Colonic mucosa (tissue), 4 donors: ENCODE data around the gene GPC6. TPM values are rescaled to one million over a fixed set of nuclear protein-coding genes. Genes with fewer than 3 reads are reported as not detected.

Source experiments
- DNase-seq: peaks from one replicate; pipeline ENCODE4 v3.0.0-alpha.2; 2020
- H3K27ac ChIP-seq: fragments of 200-600 bp; one replicate; pipeline ENCODE4 v1.8.0; 2021
- H3K27me3 ChIP-seq: fragments of 200-600 bp; one replicate; pipeline ENCODE4 v1.8.0; 2021
- H3K36me3 ChIP-seq: fragments of 200-600 bp; one replicate; pipeline ENCODE4 v1.8.0; 2021
- H3K4me1 ChIP-seq: fragments of 200-600 bp; one replicate; pipeline ENCODE4 v1.8.0; 2021; ENCODE audit warnings: mild to moderate bottlenecking
- H3K4me3 ChIP-seq: fragments of 200-600 bp; one replicate; pipeline ENCODE4 v1.8.0; 2021
- H3K9ac ChIP-seq, 2 donors: one replicate each; pipeline ENCODE4 v1.7.0; 2013; ENCODE audit warnings: control low read depth in 2 of 2, low read depth in 2 of 2, low read length in 2 of 2
- H3K9me3 ChIP-seq: fragments of 200-600 bp; one replicate; pipeline ENCODE4 v1.8.0; 2021
- intact Hi-C: fragments of 100-400 bp; cut with DNase I; formaldehyde crosslinking; loops from one replicate; pipeline ENCODE4 v1.14.1; 2022
- total RNA-seq, 2 donors: library from RNA; stranded (reverse); fragmentation: NEBNext Ultra II Directional in 1 of 2; extraction: Animal tissue kit (Norgen Biotek cat#: 25700) in 1 of 2; gene quantifications; one replicate each; pipeline ENCODE4 v1.2.1, GENCODE V29; 2021
- TF ChIP-seq, protein P1 (sequence below): fragments of 200-600 bp; IDR thresholded peaks from one replicate; pipeline ENCODE4 v1.8.0; 2022; ENCODE audit warnings: antibody characterized with exemption, mild to moderate bottlenecking
- donor health status: healthy.
- donor health status: DM: no; HTN: no; CAD: no.
- donor health status: DM: no; HTN: no; CAD: no.

GPC6 gene
- total RNA-seq, 2 donors from 2014 or later, result 2.3 to 4.0 TPM

- Histone ChIP-seq H3K36me3 (no peaks in the 10 kb centered on the region), H3K4me3 (no peak overlapping the region), H3K27ac (no peak overlapping the region), H3K9me3 (no peaks in the 10 kb centered on the region), H3K9ac (no peak overlapping the region), H3K4me1 (no peaks in the 10 kb centered on the region), H3K27me3 (no peaks in the 10 kb centered on the region)
- intact Hi-C loops, result no loop called here
- TF ChIP-seq, protein P1, sequence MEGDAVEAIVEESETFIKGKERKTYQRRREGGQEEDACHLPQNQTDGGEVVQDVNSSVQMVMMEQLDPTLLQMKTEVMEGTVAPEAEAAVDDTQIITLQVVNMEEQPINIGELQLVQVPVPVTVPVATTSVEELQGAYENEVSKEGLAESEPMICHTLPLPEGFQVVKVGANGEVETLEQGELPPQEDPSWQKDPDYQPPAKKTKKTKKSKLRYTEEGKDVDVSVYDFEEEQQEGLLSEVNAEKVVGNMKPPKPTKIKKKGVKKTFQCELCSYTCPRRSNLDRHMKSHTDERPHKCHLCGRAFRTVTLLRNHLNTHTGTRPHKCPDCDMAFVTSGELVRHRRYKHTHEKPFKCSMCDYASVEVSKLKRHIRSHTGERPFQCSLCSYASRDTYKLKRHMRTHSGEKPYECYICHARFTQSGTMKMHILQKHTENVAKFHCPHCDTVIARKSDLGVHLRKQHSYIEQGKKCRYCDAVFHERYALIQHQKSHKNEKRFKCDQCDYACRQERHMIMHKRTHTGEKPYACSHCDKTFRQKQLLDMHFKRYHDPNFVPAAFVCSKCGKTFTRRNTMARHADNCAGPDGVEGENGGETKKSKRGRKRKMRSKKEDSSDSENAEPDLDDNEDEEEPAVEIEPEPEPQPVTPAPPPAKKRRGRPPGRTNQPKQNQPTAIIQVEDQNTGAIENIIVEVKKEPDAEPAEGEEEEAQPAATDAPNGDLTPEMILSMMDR, result no peak
- DNase-seq, result no peak
Measured at GRCh38 chr13:93558637-93559036, 332.0 kb downstream of the GPC6 start.

- no peaks in the 10 kb centered on the region for H3K27me3 ChIP-seq
- H3K36me3 ChIP-seq, result no peaks in the 10 kb centered on the region
- TF ChIP-seq, protein P1, result no peak
- no peak for DNase-seq
- no peak overlapping the region for H3K27ac ChIP-seq
- no peak overlapping the region for H3K9ac ChIP-seq
- H3K4me3 ChIP-seq, result no peak overlapping the region
- no peaks in the 10 kb centered on the region for H3K9me3 ChIP-seq
- no peaks in the 10 kb centered on the region for H3K4me1 ChIP-seq
- intact Hi-C loops, result no loop called here
Measured at GRCh38 chr13:93559718-93560117, 333.1 kb downstream of the GPC6 start.

GRCh38 chr13:93561576-93562225 lies 335.1 kb downstream of the GPC6 start:
- H3K36me3 ChIP-seq, result no peaks in the 10 kb centered on the region
- intact Hi-C loops, result no loop called here
- H3K27me3 ChIP-seq, result no peaks in the 10 kb centered on the region
- no peak overlapping the region for H3K9ac ChIP-seq
- H3K4me1 ChIP-seq, result no peaks in the 10 kb centered on the region
- no peak overlapping the region for H3K27ac ChIP-seq
- DNase-seq, result no peak
- TF ChIP-seq, protein P1, result no peak
- H3K9me3 ChIP-seq, result no peaks in the 10 kb centered on the region
- H3K4me3 ChIP-seq, result no peak overlapping the region

DNA sequence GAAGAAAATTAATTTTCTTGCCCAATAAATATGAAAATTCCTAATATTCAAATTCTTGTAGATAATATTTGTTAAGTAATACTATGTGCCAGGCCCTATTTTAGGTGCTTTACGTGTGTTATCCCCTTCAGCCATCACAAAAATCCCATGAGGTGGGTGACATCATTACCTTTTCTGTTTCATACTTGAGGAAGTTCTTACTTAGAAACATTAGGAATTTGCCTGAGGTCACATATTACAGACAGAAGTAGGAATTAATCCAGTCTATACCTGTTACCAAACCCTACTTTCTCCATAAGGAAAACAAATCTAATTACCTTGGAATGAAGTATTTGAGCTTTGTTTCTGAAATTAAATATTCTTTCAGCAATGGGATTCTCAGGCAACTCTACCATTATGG lies 336.1 kb downstream of the GPC6 start:
- no peaks in the 10 kb centered on the region for H3K4me1 ChIP-seq
- TF ChIP-seq, protein P1, result no peak

GRCh38 chr13:93577105-93577504 lies 350.5 kb downstream of the GPC6 start:
- no peaks in the 10 kb centered on the region for H3K27me3 ChIP-seq
- H3K9me3 ChIP-seq, result no peaks in the 10 kb centered on the region
- no peaks in the 10 kb centered on the region for H3K4me1 ChIP-seq
- no peak overlapping the region for H3K27ac ChIP-seq
- TF ChIP-seq, protein P1, result no peak
- no peak for DNase-seq
- H3K9ac ChIP-seq, result no peak overlapping the region
- intact Hi-C loops, result no loop called here
- H3K4me3 ChIP-seq, result no peak overlapping the region
- H3K36me3 ChIP-seq, result no peaks in the 10 kb centered on the region

More for the DNA sequence above, 336.1 kb downstream of the GPC6 start:
- no peak overlapping the region for H3K4me3 ChIP-seq
- no peaks in the 10 kb centered on the region for H3K27me3 ChIP-seq
- no peaks in the 10 kb centered on the region for H3K36me3 ChIP-seq
- H3K9ac ChIP-seq, result no peak overlapping the region
- intact Hi-C loops, result no loop called here
- DNase-seq, result no peak
- H3K27ac ChIP-seq, result no peak overlapping the region
- no peaks in the 10 kb centered on the region for H3K9me3 ChIP-seq
